GM23338 (cell line): ENCODE results near the gene PVR. TPM values are rescaled to one million over a fixed set of nuclear protein-coding genes. Genes with fewer than 3 reads are reported as not detected.

Experiments used
- ATAC-seq: fragments of 200-7000 bp; cut with Tn5 transposase; 3 replicates; pipeline ENCODE4 v1.9.1; 2020
- DNase-seq: peaks from one replicate; pipeline ENCODE4 v3.0.0-alpha.2; 2015; ENCODE audit warnings: low spot score
- H2AFZ ChIP-seq: fragments of 200-600 bp; sonication (generic); 2 replicates; pipeline ENCODE4 v1.8.0; 2016; ENCODE audit warnings: antibody characterized with exemption, mild to moderate bottlenecking, moderate library complexity
- H3F3A ChIP-seq: fragments of 200-600 bp; sonication (generic); replicated peaks from 2 replicates; pipeline ENCODE4 v1.8.0; 2017; ENCODE audit warnings: antibody characterized with exemption, mixed run types, low read depth
- H3K27ac ChIP-seq: fragments of 200-600 bp; sonication (generic); 2 replicates; pipeline ENCODE4 v1.6.1; 2016; ENCODE audit warnings: low read depth
- H3K27me3 ChIP-seq: fragments of 200-600 bp; sonication (generic); 2 replicates; pipeline ENCODE4 v1.8.0; 2016; ENCODE audit warnings: mild to moderate bottlenecking, mixed run types, moderate library complexity; ENCODE audit not compliant: insufficient read depth
- H3K36me3 ChIP-seq: fragments of 200-600 bp; sonication (generic); 2 replicates; pipeline ENCODE4 v1.8.0; 2016; ENCODE audit warnings: mild to moderate bottlenecking; ENCODE audit not compliant: insufficient read depth
- H3K4me1 ChIP-seq: fragments of 200-600 bp; sonication (generic); 2 replicates; pipeline ENCODE4 v1.8.0; 2016; ENCODE audit warnings: mild to moderate bottlenecking, moderate library complexity; ENCODE audit not compliant: insufficient read depth
- H3K4me2 ChIP-seq: fragments of 200-600 bp; sonication (generic); 2 replicates; pipeline ENCODE4 v1.7.1; 2017; ENCODE audit warnings: mixed run types
- H3K4me3 ChIP-seq: fragments of 200-600 bp; sonication (generic); 2 replicates; pipeline ENCODE4 v1.6.1; 2016; ENCODE audit warnings: mixed run types
- H3K79me2 ChIP-seq: fragments of 200-600 bp; sonication (generic); replicated peaks from 2 replicates; pipeline ENCODE4 v1.8.0; 2017; ENCODE audit warnings: mild to moderate bottlenecking; ENCODE audit not compliant: insufficient read depth
- H3K9me2 ChIP-seq: fragments of 200-600 bp; sonication (generic); 2 replicates; pipeline ENCODE4 v1.8.0; 2017; ENCODE audit not compliant: insufficient read depth
- H4K20me1 ChIP-seq: fragments of 200-600 bp; sonication (generic); replicated peaks from 2 replicates; pipeline ENCODE4 v1.8.0; 2017; ENCODE audit warnings: mild to moderate bottlenecking; ENCODE audit not compliant: insufficient read depth
- H3K27ac Mint-ChIP-seq: 2 replicates; pipeline ENCODE4 v1.8.0; 2020; ENCODE audit warnings: inconsistent platforms, mild to moderate bottlenecking, moderate library complexity, mixed read lengths
- H3K27me3 Mint-ChIP-seq: 3 replicates; pipeline ENCODE4 v1.8.0; 2022; ENCODE audit warnings: low read depth, mild to moderate bottlenecking, moderate library complexity, mixed read lengths, inconsistent platforms; ENCODE audit not compliant: insufficient read depth, poor library complexity
- H3K36me3 Mint-ChIP-seq: 3 replicates; pipeline ENCODE4 v1.8.0; 2021; ENCODE audit warnings: low read depth, mild to moderate bottlenecking, inconsistent platforms, moderate library complexity, mixed read lengths
- H3K4me1 Mint-ChIP-seq: 3 replicates; pipeline ENCODE4 v1.8.0; 2020; ENCODE audit warnings: mild to moderate bottlenecking, inconsistent platforms, mixed read lengths
- H3K4me3 Mint-ChIP-seq: 3 replicates; pipeline ENCODE4 v1.8.0; 2021; ENCODE audit warnings: moderate library complexity, mild to moderate bottlenecking, inconsistent platforms, mixed read lengths
- H3K9me3 Mint-ChIP-seq: 3 replicates; pipeline ENCODE4 v1.8.0; 2020; ENCODE audit warnings: moderate library complexity, mild to moderate bottlenecking, inconsistent platforms, mixed read lengths
- CREB1 ChIP-seq: fragments of 250-450 bp; sonication (Bioruptor Pico); IDR thresholded peaks from 2 replicates; pipeline ENCODE4 v1.5.0; 2020; ENCODE audit warnings: low read depth, mild to moderate bottlenecking, moderate library complexity
- CTCF ChIP-seq, 2 experiments: fragments of 200-600 bp in 1 of 2; sonication (generic) in 1 of 2; conservative IDR thresholded peaks; 2 replicates each; pipeline versions ENCODE4 v1.5.1 to v1.6.1; 2016 to 2017; ENCODE audit warnings: antibody characterized with exemption in 2 of 2, low read depth in 2 of 2, mild to moderate bottlenecking in 2 of 2, moderate library complexity in 1 of 2
- ETS1 ChIP-seq: IDR thresholded peaks from 2 replicates; pipeline ENCODE4 v1.6.1; 2016; ENCODE audit warnings: antibody characterized with exemption
- EZH2 ChIP-seq: fragments of 200-600 bp; sonication (generic); IDR thresholded peaks from one replicate; pipeline ENCODE4 v1.8.0; 2017; ENCODE audit warnings: antibody characterized with exemption, mild to moderate bottlenecking, low read depth; ENCODE audit not compliant: unreplicated experiment
- EZH2phosphoT487 ChIP-seq: fragments of 200-600 bp; sonication (generic); IDR thresholded peaks from one replicate; pipeline ENCODE4 v1.8.1; 2018; ENCODE audit warnings: antibody characterized with exemption; ENCODE audit not compliant: unreplicated experiment
- JUNB ChIP-seq: IDR thresholded peaks from one replicate; pipeline ENCODE4 v1.6.1; 2016; ENCODE audit warnings: antibody characterized with exemption; ENCODE audit not compliant: unreplicated experiment
- NANOG ChIP-seq: IDR thresholded peaks from 2 replicates; pipeline ENCODE4 v1.6.1; 2016; ENCODE audit warnings: antibody characterized with exemption, borderline replicate concordance
- POLR2AphosphoS5 ChIP-seq: IDR thresholded peaks from 2 replicates; pipeline ENCODE4 v1.6.1; 2016; ENCODE audit warnings: antibody characterized with exemption, low read depth
- REST ChIP-seq: IDR thresholded peaks from one replicate; pipeline ENCODE4 v1.6.1; 2018; ENCODE audit warnings: antibody characterized with exemption; ENCODE audit not compliant: unreplicated experiment
- STAT1 ChIP-seq: IDR thresholded peaks from one replicate; pipeline ENCODE4 v1.6.1; 2016; ENCODE audit warnings: antibody characterized with exemption; ENCODE audit not compliant: unreplicated experiment
- ZNF114 ChIP-seq: fragments of 250-450 bp; sonication (Bioruptor Pico); IDR thresholded peaks from 2 replicates; pipeline ENCODE4 v1.5.0; 2020; ENCODE audit warnings: mild to moderate bottlenecking, moderate library complexity
- ZNF331 ChIP-seq: fragments of 250-450 bp; sonication (Bioruptor Pico); IDR thresholded peaks from 2 replicates; pipeline ENCODE4 v1.5.0; 2020; ENCODE audit warnings: low read depth, mild to moderate bottlenecking, moderate library complexity
- ZNF462 ChIP-seq: fragments of 250-450 bp; sonication (Bioruptor Pico); IDR thresholded peaks from 2 replicates; pipeline ENCODE4 v1.5.0; 2020; ENCODE audit warnings: mild to moderate bottlenecking, moderate library complexity
- polyA plus RNA-seq: library from polyadenylated mRNA; unstranded; fragments of >200 nt; fragmentation: Nextera tagmentation; extraction: Ambion mirVana; gene quantifications from 2 replicates; pipeline ENCODE4 v1.2.1, GENCODE V29; 2016
- total RNA-seq: library from RNA; depleted of rRNA; stranded (reverse); fragments of >200 nt; shearing (Covaris generic); gene quantifications from 2 replicates; pipeline ENCODE4 v1.2.3, GENCODE V29; 2014

The PVR gene
- total and polyA plus RNA-seq, 2 experiments from 2014 or later = 4.8 to 19.0 TPM

- Mint-ChIP-seq H3K9me3 (no peaks in the 10 kb centered on the region), H3K4me3 (no peak overlapping the region), H3K36me3 (no peaks in the 10 kb centered on the region), H3K27ac (no peak overlapping the region), H3K4me1 (peaks cover 2% of the 10 kb centered on the region; the same call in 1 of the 3 replicates), H3K27me3 (peaks cover 3% of the 10 kb centered on the region)
- no peak overlapping the region for H2AFZ ChIP-seq
- ATAC-seq = no peak
- no peak overlapping the region for H3K4me3 ChIP-seq
- no peak overlapping the region for H3K27ac ChIP-seq
- H3K4me2 ChIP-seq = no peak overlapping the region
- H3K27me3 ChIP-seq = no peaks in the 10 kb centered on the region
- H3K36me3 ChIP-seq = no peaks in the 10 kb centered on the region
- DNase-seq = no peak
- no peaks in the 10 kb centered on the region for H4K20me1 ChIP-seq
- no peaks in the 10 kb centered on the region for H3F3A ChIP-seq
- H3K9me2 ChIP-seq = 0 out of 2 replicates have a peak, but pooled peaks cover 4% of the 10 kb centered on the region
- H3K4me1 ChIP-seq = peaks cover 4% of the 10 kb centered on the region; the same call in 1 of the 2 replicates
- TF ChIP-seq CREB1 (CRISPR knock-in tag) (no peak), ZNF331 (no peak), EZH2 (no peak), REST (no peak), ZNF114 (CRISPR knock-in tag) (no peak), ZNF462 (CRISPR knock-in tag) (no peak), EZH2phosphoT487 (no peak), CTCF (conservative IDR thresholded peaks at IDR 0.05; ENCODE audit: low read depth in 2 of 2) (no peak), STAT1 (no peak), POLR2AphosphoS5 (no peak), ETS1 (no peak), NANOG (no peak), JUNB (no peak)
- H3K79me2 ChIP-seq = no peaks in the 10 kb centered on the region
These were observed 29.4 kb upstream of the PVR start for GRCh38 chr19:44614313-44614712.
